Hepatocyte (in vitro differentiated cells): Measurements from ENCODE around the gene GRID2IP.
"Not testable (repeated sequence)": the region's sequence is repeated elsewhere in the genome, so short reads cannot be mapped to it uniquely, and the experiment has no call there.

Experiments used
- EZH2 ChIP-seq: fragments of 200-600 bp; sonication (generic); IDR thresholded peaks from 2 replicates; pipeline ENCODE4 v1.6.1; 2016; ENCODE audit warnings: antibody characterized with exemption, mild to moderate bottlenecking, borderline replicate concordance
- TF ChIP-seq, protein P1 (sequence below): fragments of 200-600 bp; sonication (generic); IDR thresholded peaks from 2 replicates; pipeline ENCODE4 v1.5.1; 2016; ENCODE audit warnings: antibody characterized with exemption, mild to moderate bottlenecking; ENCODE audit not compliant: poor library complexity

DNA sequence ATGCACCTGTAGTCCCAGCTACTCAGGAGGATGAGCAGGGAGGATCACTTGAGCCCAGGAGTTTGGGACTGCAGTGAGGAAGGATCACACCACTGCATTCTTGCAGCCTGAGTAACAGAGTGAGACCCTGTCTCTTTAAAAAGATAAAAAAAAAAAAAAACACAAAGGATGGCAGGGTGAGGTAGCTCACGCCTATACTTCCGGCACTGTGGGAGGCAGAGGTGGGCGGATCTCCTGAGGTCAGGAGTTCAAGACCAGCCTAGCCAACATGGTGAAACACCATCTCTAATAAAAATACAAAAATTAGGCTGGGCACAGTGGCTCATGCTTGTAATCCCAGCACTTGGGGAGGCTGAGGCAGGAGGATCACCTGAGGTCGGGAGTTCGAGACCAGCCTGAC, 87.7 kb downstream of the GRID2IP start:
- TF ChIP-seq, protein P1, sequence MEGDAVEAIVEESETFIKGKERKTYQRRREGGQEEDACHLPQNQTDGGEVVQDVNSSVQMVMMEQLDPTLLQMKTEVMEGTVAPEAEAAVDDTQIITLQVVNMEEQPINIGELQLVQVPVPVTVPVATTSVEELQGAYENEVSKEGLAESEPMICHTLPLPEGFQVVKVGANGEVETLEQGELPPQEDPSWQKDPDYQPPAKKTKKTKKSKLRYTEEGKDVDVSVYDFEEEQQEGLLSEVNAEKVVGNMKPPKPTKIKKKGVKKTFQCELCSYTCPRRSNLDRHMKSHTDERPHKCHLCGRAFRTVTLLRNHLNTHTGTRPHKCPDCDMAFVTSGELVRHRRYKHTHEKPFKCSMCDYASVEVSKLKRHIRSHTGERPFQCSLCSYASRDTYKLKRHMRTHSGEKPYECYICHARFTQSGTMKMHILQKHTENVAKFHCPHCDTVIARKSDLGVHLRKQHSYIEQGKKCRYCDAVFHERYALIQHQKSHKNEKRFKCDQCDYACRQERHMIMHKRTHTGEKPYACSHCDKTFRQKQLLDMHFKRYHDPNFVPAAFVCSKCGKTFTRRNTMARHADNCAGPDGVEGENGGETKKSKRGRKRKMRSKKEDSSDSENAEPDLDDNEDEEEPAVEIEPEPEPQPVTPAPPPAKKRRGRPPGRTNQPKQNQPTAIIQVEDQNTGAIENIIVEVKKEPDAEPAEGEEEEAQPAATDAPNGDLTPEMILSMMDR = not testable (repeated sequence)
- TF ChIP-seq EZH2 = not testable (repeated sequence)
